ENCODE measurements around the gene KRTAP13-3. TPM values are rescaled to one million over a fixed set of nuclear protein-coding genes. Genes with fewer than 3 reads are reported as not detected.
A peak's percentile ranks its signal among the peaks of the same experiment; 100 is the strongest.

KRTAP13-3 gene
- total RNA-seq, 1 experiment from 2014 or later: not detected

DNA sequence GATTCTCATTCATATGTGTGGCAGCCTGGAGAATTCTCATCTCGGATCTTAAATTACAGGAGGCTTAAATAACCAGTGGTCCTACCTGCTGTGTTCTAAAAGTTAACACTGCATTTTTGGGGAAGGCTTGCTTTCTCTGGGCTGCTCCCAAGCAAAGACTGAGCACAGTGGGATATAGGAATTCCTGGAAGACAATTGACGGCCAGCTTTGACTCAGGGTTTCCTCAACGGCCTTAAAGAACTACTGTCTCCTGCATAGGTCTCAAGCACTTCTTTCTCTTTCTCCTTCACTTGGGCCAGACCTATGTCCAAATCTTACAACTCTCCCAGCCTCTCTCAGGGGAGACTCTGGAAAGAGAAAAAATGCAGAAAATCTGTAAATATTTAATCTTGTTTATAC is 1.0 kb upstream of the KRTAP13-3 start:
- Histone ChIP-seq H2BK12ac (ENCODE audit: insufficient read length, low read depth, low read length) (no peak overlapping the region), H2BK20ac (ENCODE audit: low read depth, low read length, poor library complexity, severe bottlenecking) (no peak overlapping the region), H2BK15ac (ENCODE audit: low read depth, low read length) (no peak overlapping the region), H3K56ac (ENCODE audit: insufficient read length, low read depth, low read length) (no peak overlapping the region), H3K9me3 (ENCODE audit: control insufficient read depth, low read depth, low read length) (no peaks in the 10 kb centered on the region), H2BK5ac (ENCODE audit: insufficient read length, low read length) (no peak overlapping the region), H3K27ac (ENCODE audit: insufficient read length, low read depth, low read length) (no peak overlapping the region), H4K91ac (ENCODE audit: insufficient read length, low read depth, low read length) (no peak overlapping the region), H3K4me1 (ENCODE audit: insufficient read depth, low read length) (no peaks in the 10 kb centered on the region; the same call in 1 of the 2 replicates), H3K27me3 (ENCODE audit: insufficient read depth, low read length) (no peaks in the 10 kb centered on the region), H3K79me1 (ENCODE audit: insufficient read depth, low read depth, low read length, poor library complexity, severe bottlenecking) (no peaks in the 10 kb centered on the region), H2AFZ (ENCODE audit: low read length) (no peak overlapping the region), H3K9ac (ENCODE audit: extremely low read depth, insufficient read length, low read length) (no peak overlapping the region), H4K5ac (ENCODE audit: insufficient read length, low read depth, low read length) (no peak overlapping the region), H3T11ph (ENCODE audit: low read length) (no peak overlapping the region), H3K14ac (ENCODE audit: insufficient read depth, low read length) (no peak overlapping the region), H3K79me2 (ENCODE audit: insufficient read depth, low read length) (no peaks in the 10 kb centered on the region), H3K18ac (ENCODE audit: insufficient read length, low read depth, low read length) (no peak overlapping the region), H2AK5ac (ENCODE audit: insufficient read length, low read length) (no peak overlapping the region), H3K23me2 (ENCODE audit: insufficient read length, low read depth, low read length, poor library complexity, severe bottlenecking) (no peaks in the 10 kb centered on the region), H2BK120ac (ENCODE audit: low read depth, low read length, poor library complexity, severe bottlenecking) (no peak overlapping the region), H3K4ac (ENCODE audit: low read depth, low read length) (no peak overlapping the region), H3K4me2 (ENCODE audit: insufficient read depth, insufficient read length, low read length) (no peak overlapping the region), H4K20me1 (ENCODE audit: control insufficient read depth, insufficient read depth, insufficient read length) (no peaks in the 10 kb centered on the region), H3K23ac (ENCODE audit: insufficient read length, low read depth, low read length) (no peak overlapping the region), H4K8ac (replicated peaks; ENCODE audit: insufficient read length, low read depth, low read length) (no peak overlapping the region)
- no peak for TF ChIP-seq CTCF (conservative IDR thresholded peaks at IDR 0.05)
- Mint-ChIP-seq H3K4me1 (peaks cover 41% of the 10 kb centered on the region in 2 experiments), H3K27ac (peak overlapping the region in 2 of 3 experiments; percentile 74 to 97; a peak in 4 of 7 replicates), H3K36me3 (ENCODE audit: insufficient read depth in 1 of 3, low read depth in 3 of 3) (peaks cover 4 to 20% (median 5%) of the 10 kb centered on the region in 3 experiments), H3K27me3 (ENCODE audit: low read depth) (no peaks in the 10 kb centered on the region), H3K9me3 (peaks cover 9 to 13% of the 10 kb centered on the region in 2 experiments; a peak in 4 of 5 replicates), H3K4me3 (no peak overlapping the region)
- DNase-seq: peak; percentile 54
- no CpG with 5 or more reads among the region's 3 CpGs for WGBS (ENCODE audit: extremely low coverage, insufficient read length, low lambda C conversion rate)
